ENCODE data around the gene XAF1.
A peak's percentile ranks its signal among the peaks of the same experiment; 100 is the strongest.
"Not testable (repeated sequence)": the region's sequence is repeated elsewhere in the genome, so short reads cannot be mapped to it uniquely, and the experiment has no call there.

XAF1 gene

GRCh38 chr17:6753546-6753945, 2.3 kb upstream of the XAF1 start:
- DNase-seq (ENCODE audit: low read depth): no peak

GRCh38 chr17:6755281-6755680, 565 bp upstream of the XAF1 start:
- peak; percentile 33 for DNase-seq (ENCODE audit: low read depth)

GRCh38 chr17:6756425-6757031, 682 bp downstream of the XAF1 start:
- no peak for DNase-seq (ENCODE audit: low read depth)

- DNase-seq (ENCODE audit: low read depth): no peak
These were observed 1.9 kb downstream of the XAF1 start for GRCh38 chr17:6757747-6758146.

GRCh38 chr17:6761779-6762178, 5.9 kb downstream of the XAF1 start:
- no peak for DNase-seq (ENCODE audit: low read depth)

- DNase-seq (ENCODE audit: low read depth): no peak
These were observed 12.6 kb downstream of the XAF1 start for GRCh38 chr17:6768447-6768846.

GRCh38 chr17:6772016-6772415, 16.2 kb downstream of the XAF1 start:
- no peak for DNase-seq (ENCODE audit: low read depth)

- DNase-seq (ENCODE audit: low read depth): not testable (repeated sequence)
These were observed 19.1 kb downstream of the XAF1 start for GRCh38 chr17:6774906-6775305.

- DNase-seq (ENCODE audit: low read depth): no peak
These were observed 20.1 kb downstream of the XAF1 start, which contains the start of gene FBXO39 for GRCh38 chr17:6775871-6776405. Gene FBXO39 (plus strand): TSS chr17:6776215. CDS start chr17:6779869, 3,654 bp downstream.

GRCh38 chr17:6779411-6779810, 23.6 kb downstream of the XAF1 start:
- DNase-seq (ENCODE audit: low read depth): no peak

GRCh38 chr17:6780001-6780400, 24.2 kb downstream of the XAF1 start:
- no peak for DNase-seq (ENCODE audit: low read depth)

- DNase-seq (ENCODE audit: low read depth): no peak
These were observed 25.0 kb downstream of the XAF1 start for GRCh38 chr17:6780886-6781285.

- no peak for DNase-seq (ENCODE audit: low read depth)
These were observed 26.4 kb downstream of the XAF1 start for GRCh38 chr17:6782244-6782643.

- peak; percentile 30 for DNase-seq (ENCODE audit: low read depth)
These were observed 30.8 kb downstream of the XAF1 start for GRCh38 chr17:6786618-6787017.

- DNase-seq (ENCODE audit: low read depth): no peak
These were observed 31.3 kb downstream of the XAF1 start for GRCh38 chr17:6787081-6787693.

- DNase-seq (ENCODE audit: low read depth): no peak
These were observed 33.3 kb downstream of the XAF1 start for GRCh38 chr17:6789146-6789545.

- DNase-seq (ENCODE audit: low read depth): no peak
These were observed 38.1 kb downstream of the XAF1 start for GRCh38 chr17:6793748-6794493.

GRCh38 chr17:6796017-6796886, 40.4 kb downstream of the XAF1 start:
- DNase-seq (ENCODE audit: low read depth): no peak

GRCh38 chr17:6796887-6797490, 41.1 kb downstream of the XAF1 start:
- DNase-seq (ENCODE audit: low read depth): peak; percentile 22

GRCh38 chr17:6797718-6798351, 42.0 kb downstream of the XAF1 start:
- no peak for DNase-seq (ENCODE audit: low read depth)

GRCh38 chr17:6799738-6800137, 43.9 kb downstream of the XAF1 start:
- DNase-seq (ENCODE audit: low read depth): no peak

Data from GM04503 (cell line).